HepG2 (cell line): Measurements from ENCODE around the gene SOWAHA. TPM values are rescaled to one million over a fixed set of nuclear protein-coding genes. Genes with fewer than 3 reads are reported as not detected.

ENCODE experiments used
- ATAC-seq: fragments of 200-7000 bp; cut with Tn5 transposase; 3 replicates; pipeline ENCODE4 v1.9.1; 2020; ENCODE audit warnings: mild to moderate bottlenecking, moderate library complexity
- BruUV-seq: library from RNA; stranded (reverse); fragments of 400-500 nt; replicated peaks from 2 replicates; lab custom pipeline; 2021; lab: Mats Ljungman, UMichigan
- CTCF ChIA-PET: fragments of 300-600 bp; formaldehyde crosslinking; extraction: SDS; loops from one replicate; lab custom pipeline; 2021; ENCODE audit warnings: low total read pairs, inconsistent platforms, low intra/inter-chr PET ratio; lab: Yijun Ruan, JAX
- POLR2A ChIA-PET: fragments of 350-600 bp; sonication (Branson Sonifier 250); formaldehyde crosslinking; loops from one replicate; lab custom pipeline; 2020; ENCODE audit warnings: antibody characterized with exemption, inconsistent platforms; lab: Yijun Ruan, JAX
- DNase-seq: peaks from one replicate; pipeline ENCODE4 v3.0.0-alpha.2; 2015; ENCODE audit warnings: low spot score
- FAIRE-seq: peaks from 3 replicates; lab custom pipeline; 2011; peaks lifted over from hg19 to GRCh38; lab: Jason Lieb, UNC
- H2AFZ ChIP-seq: one replicate; pipeline ENCODE4 v1.6.1; 2011; ENCODE audit warnings: low read length, inconsistent platforms
- H3K27ac ChIP-seq: fragments of 300-600 bp; 3 replicates; pipeline ENCODE4 v1.8.0; 2011; ENCODE audit warnings: mixed run types, mild to moderate bottlenecking, mixed read lengths, low read length, inconsistent platforms; ENCODE audit not compliant: insufficient read depth; ENCODE audit errors: extremely low read length
- H3K27me3 ChIP-seq, 2 experiments: fragments of 200-600 bp in 1 of 2; 2 replicates in 1 of 2; 3 replicates in 1 of 2; pipeline versions ENCODE4 v1.6.0 to v1.8.0; 2011; ENCODE audit warnings: low read length in 2 of 2, mild to moderate bottlenecking in 2 of 2, moderate library complexity in 2 of 2, inconsistent platforms in 1 of 2; ENCODE audit not compliant: insufficient read depth in 2 of 2, control insufficient read depth in 1 of 2
- H3K36me3 ChIP-seq, 2 experiments: fragments of 200-600 bp in 1 of 2; replicated peaks in 1 of 2; 2 replicates in 1 of 2; 3 replicates in 1 of 2; pipeline versions ENCODE4 v1.5.1 to v1.8.0; 2011; ENCODE audit warnings: low read length in 2 of 2, inconsistent platforms in 1 of 2; ENCODE audit not compliant: insufficient read depth in 2 of 2, control insufficient read depth in 1 of 2
- H3K4me1 ChIP-seq: 2 replicates; pipeline ENCODE4 v1.5.1; 2012; ENCODE audit warnings: low read length, inconsistent platforms; ENCODE audit not compliant: insufficient read depth
- H3K4me2 ChIP-seq: 2 replicates; pipeline ENCODE4 v1.6.0; 2011; ENCODE audit warnings: low read depth, low read length, inconsistent platforms
- H3K4me3 ChIP-seq, 3 experiments: fragments of 200-600 bp in 1 of 3; sonication (generic), shearing (Covaris generic) in 1 of 3; replicated peaks in 1 of 3; 2 replicates each; pipeline ENCODE4 v1.5.1; 2011 to 2016; ENCODE audit warnings: low read length in 3 of 3, inconsistent platforms in 2 of 3, low read depth in 2 of 3, mild to moderate bottlenecking in 2 of 3, control low read depth in 1 of 3, mixed read lengths in 1 of 3; ENCODE audit not compliant: insufficient read depth in 1 of 3
- H3K79me2 ChIP-seq: one replicate; pipeline ENCODE4 v1.6.1; 2011; ENCODE audit warnings: low read length, inconsistent platforms; ENCODE audit not compliant: insufficient read depth
- H3K9ac ChIP-seq: 2 replicates; pipeline ENCODE4 v1.6.0; 2011; ENCODE audit warnings: mild to moderate bottlenecking, low read depth, low read length, inconsistent platforms; ENCODE audit not compliant: insufficient read depth
- H3K9me3 ChIP-seq: 2 replicates; pipeline ENCODE4 v1.5.1; 2012; ENCODE audit warnings: mild to moderate bottlenecking, low read length
- H4K20me1 ChIP-seq: 2 replicates; pipeline ENCODE4 v1.6.0; 2011; ENCODE audit warnings: inconsistent platforms, mild to moderate bottlenecking, low read length, moderate library complexity; ENCODE audit not compliant: insufficient read depth
- BORCS8-MEF2B ChIP-seq: sonication (generic); formaldehyde crosslinking; IDR thresholded peaks from 2 replicates; pipeline ENCODE4 v1.8.0; 2022; ENCODE audit warnings: mild to moderate bottlenecking, missing genetic modification reagents
- ELF4 ChIP-seq: sonication (generic); formaldehyde crosslinking; IDR thresholded peaks from 2 replicates; pipeline ENCODE4 v1.5.0; 2020; ENCODE audit warnings: missing genetic modification reagents, mild to moderate bottlenecking, moderate library complexity, borderline replicate concordance
- GMEB1 ChIP-seq: sonication (generic); formaldehyde crosslinking; IDR thresholded peaks from 2 replicates; pipeline ENCODE4 v1.5.1; 2020; ENCODE audit warnings: missing genetic modification reagents, mild to moderate bottlenecking, borderline replicate concordance
- MLX ChIP-seq: IDR thresholded peaks from 2 replicates; pipeline ENCODE4 v1.6.1; 2016
- SMAD9 ChIP-seq: sonication (generic); formaldehyde crosslinking; IDR thresholded peaks from 2 replicates; pipeline ENCODE4 v1.5.1; 2020; ENCODE audit warnings: mild to moderate bottlenecking, missing genetic modification reagents
- SRY ChIP-seq: sonication (generic); formaldehyde crosslinking; IDR thresholded peaks from 2 replicates; pipeline ENCODE4 v1.8.0; 2022; ENCODE audit warnings: mild to moderate bottlenecking, missing genetic modification reagents
- ZNF256 ChIP-seq: sonication (generic); formaldehyde crosslinking; conservative IDR thresholded peaks from 2 replicates; pipeline ENCODE4 v1.4.0; 2020; ENCODE audit warnings: missing genetic modification reagents
- ZNF441 ChIP-seq: sonication (generic); formaldehyde crosslinking; IDR thresholded peaks from 2 replicates; pipeline ENCODE4 v1.7.0; 2021; ENCODE audit warnings: missing genetic modification reagents, borderline replicate concordance
- ZNF782 ChIP-seq: sonication (generic); formaldehyde crosslinking; IDR thresholded peaks from 2 replicates; pipeline ENCODE4 v1.4.0; 2020; ENCODE audit warnings: missing genetic modification reagents, mild to moderate bottlenecking, borderline replicate concordance
- ZNF784 ChIP-seq: sonication (generic); formaldehyde crosslinking; IDR thresholded peaks from 2 replicates; pipeline ENCODE4 v1.5.1; 2020; ENCODE audit warnings: missing genetic modification reagents, mild to moderate bottlenecking, borderline replicate concordance
- WGBS: methylation state at CpG from one replicate; pipeline ENCODE4 v1.1.6; 2017; ENCODE audit warnings: low lambda C conversion rate; 5-methylcytosine and 5-hydroxymethylcytosine counted together
- in situ Hi-C: cut with HindIII; loops from 2 replicates; pipeline ENCODE4 v1.10.0; 2017; ENCODE audit warnings: low pct_unique_long_range_greater_than_20kb; ENCODE audit not compliant: extremely low pct_ligation_motif_present
- intact Hi-C: fragments of 100-400 bp; cut with micrococcal nuclease; formaldehyde crosslinking; loops from one replicate; pipeline ENCODE4 v1.10.0; 2022; ENCODE audit not compliant: unreplicated experiment
- polyA plus RNA-seq, 8 experiments: library from polyadenylated mRNA; depleted of rRNA in 3 of 8; stranded (reverse) in 7 of 8; unstranded in 1 of 8; fragments of >200 nt; fragmentation: Illumina TruSeq in 4 of 8; extraction: Trizol in 4 of 8; gene quantifications; 2 replicates each; pipeline versions ENCODE4 v1.2.1 to v1.2.3, GENCODE V29; 2011 to 2016; ENCODE audit warnings: low read depth in 4 of 8, missing spikeins in 1 of 8, mixed read lengths in 1 of 8; ENCODE audit not compliant: insufficient read depth in 1 of 8
- total RNA-seq, 5 experiments: library from RNA; depleted of rRNA; stranded (reverse); fragments of >200 nt; fragmentation: Illumina TruSeq; extraction: Trizol; gene quantifications; 2 replicates each; pipeline ENCODE4 v1.2.3, GENCODE V29; 2016; ENCODE audit warnings: low read depth in 1 of 5

The SOWAHA gene
- total and polyA plus RNA-seq, 2 of the 13 experiments (the other 11 are each of a cell fraction or from before 2014, with no cell fraction given), result 0.95 to 1.9 TPM

- no peak for ATAC-seq
- BruUV-seq, result no TSS peak
- Histone ChIP-seq H3K4me1 (peaks cover 48% of the 10 kb centered on the region), H3K79me2 (peaks cover 37% of the 10 kb centered on the region), H3K4me3 (no peak overlapping the region), H2AFZ (no peak overlapping the region), H3K36me3 (peaks cover 7 to 30% of the 10 kb centered on the region in 2 experiments; a peak in 4 of 5 replicates), H3K27ac (no peak overlapping the region), H3K9ac (peak overlapping the region; percentile 3; the same call in 1 of the 2 replicates), H3K27me3 (no peaks in the 10 kb centered on the region), H3K9me3 (no peaks in the 10 kb centered on the region), H4K20me1 (no peaks in the 10 kb centered on the region), H3K4me2 (no peak overlapping the region)
- intact Hi-C loops, result no loop called here
- POLR2A ChIA-PET, result interaction anchor here (1.2 to 5.6 kb wide), 3 partner anchors 17 to 57 kb away, joined by 3 to 55 read pairs (median 26); partner anchors contain the start of gene LEAP2
- no peak for FAIRE-seq
- TF ChIP-seq ZNF782, result no peak
- no peak for TF ChIP-seq BORCS8-MEF2B
- no peak for TF ChIP-seq SRY
- no peak for TF ChIP-seq ZNF784 (CRISPR knock-in tag)
- TF ChIP-seq ZNF441 (CRISPR knock-in tag), result no peak
- TF ChIP-seq ELF4 (CRISPR knock-in tag), result no peak
- no peak for TF ChIP-seq MLX (CRISPR knock-in tag)
- TF ChIP-seq ZNF256 (CRISPR knock-in tag), result no peak
- TF ChIP-seq GMEB1, result no peak
- TF ChIP-seq SMAD9 (CRISPR knock-in tag), result no peak
- in situ Hi-C loops, result no loop called here
- WGBS, result 70% methylated on average over 6 of the region's 6 CpGs
- no peak for DNase-seq
- CTCF ChIA-PET, result no interaction called here
Measured at GRCh38 chr5:132826424-132827082, 13.5 kb downstream of the SOWAHA start.
